CD14-positive monocyte (primary cell): ENCODE results near the gene MDH1. TPM values are rescaled to one million over a fixed set of nuclear protein-coding genes. Genes with fewer than 3 reads are reported as not detected.

Experiments
- DNase-seq, 3 donors: peaks; one replicate each; pipeline ENCODE4 v3.0.0-alpha.2; 2011 to 2022
- H2AFZ ChIP-seq: 2 replicates; pipeline ENCODE4 v1.6.0; 2012; ENCODE audit warnings: mild to moderate bottlenecking, low read depth, low read length, inconsistent platforms; ENCODE audit not compliant: insufficient read depth, poor library complexity, severe bottlenecking
- H3K27ac ChIP-seq, 2 donors: 1 replicate in 1 of 2; 2 replicates in 1 of 2; pipeline ENCODE4 v1.5.1; 2012 to 2013; ENCODE audit warnings: low read length in 2 of 2, control low read depth in 1 of 2, inconsistent platforms in 1 of 2, low read depth in 1 of 2, mild to moderate bottlenecking in 1 of 2
- H3K27me3 ChIP-seq, 2 donors: one replicate each; pipeline versions ENCODE4 v1.6.0 to v1.6.1; 2011 to 2013; ENCODE audit warnings: low read length in 2 of 2; ENCODE audit not compliant: control insufficient read depth in 2 of 2, insufficient read depth in 2 of 2
- H3K36me3 ChIP-seq, 2 donors: replicated peaks in 1 of 2; 1 replicate in 1 of 2; 2 replicates in 1 of 2; pipeline versions ENCODE4 v1.5.1 to v1.6.1; 2012 to 2013; ENCODE audit warnings: low read length in 2 of 2, control low read depth in 1 of 2, inconsistent platforms in 1 of 2, mild to moderate bottlenecking in 1 of 2; ENCODE audit not compliant: insufficient read depth in 2 of 2, control insufficient read depth in 1 of 2
- H3K4me1 ChIP-seq, 2 donors: 1 replicate in 1 of 2; 2 replicates in 1 of 2; pipeline versions ENCODE4 v1.5.1 to v1.6.1; 2012 to 2013; ENCODE audit warnings: low read length in 2 of 2, control low read depth in 1 of 2, inconsistent platforms in 1 of 2, mild to moderate bottlenecking in 1 of 2, moderate library complexity in 1 of 2; ENCODE audit not compliant: insufficient read depth in 2 of 2, control insufficient read depth in 1 of 2
- H3K4me2 ChIP-seq: replicated peaks from 2 replicates; pipeline ENCODE3; 2012; ENCODE audit warnings: low read length, moderate library complexity, mild to moderate bottlenecking; ENCODE audit not compliant: poor library complexity, severe bottlenecking; ENCODE audit errors: extremely low read depth
- H3K4me3 ChIP-seq, 3 experiments: fragments of 200-600 bp in 1 of 3; sonication (generic) in 1 of 3; replicated peaks in 1 of 3; 1 replicate in 2 of 3; 2 replicates in 1 of 3; pipeline ENCODE4 v1.5.1; 2011 to 2013; ENCODE audit warnings: low read length in 3 of 3, mild to moderate bottlenecking in 3 of 3, control low read depth in 2 of 3, low read depth in 2 of 3, inconsistent platforms in 1 of 3, moderate library complexity in 1 of 3
- H3K79me2 ChIP-seq: 2 replicates; pipeline ENCODE4 v1.6.0; 2012; ENCODE audit warnings: mild to moderate bottlenecking, control low read depth, inconsistent platforms, low read length, moderate library complexity; ENCODE audit not compliant: insufficient read depth
- H3K9ac ChIP-seq: 2 replicates; pipeline ENCODE4 v1.6.0; 2017; ENCODE audit warnings: low read length, mild to moderate bottlenecking; ENCODE audit not compliant: insufficient read depth, poor library complexity, severe bottlenecking
- H3K9me3 ChIP-seq, 2 donors: replicated peaks in 1 of 2; 1 replicate in 1 of 2; 2 replicates in 1 of 2; pipeline versions ENCODE4 v1.5.1 to v1.6.1; 2012 to 2013; ENCODE audit warnings: low read length in 2 of 2, control low read depth in 1 of 2; ENCODE audit not compliant: control insufficient read depth in 1 of 2, insufficient read depth in 1 of 2
- H4K20me1 ChIP-seq: 2 replicates; pipeline ENCODE4 v1.6.0; 2012; ENCODE audit warnings: mild to moderate bottlenecking, low read length, control low read depth, moderate library complexity; ENCODE audit not compliant: insufficient read depth
- H3K27ac Mint-ChIP-seq, 7 donors: one replicate each; pipeline ENCODE4 v1.8.0; 2020; ENCODE audit warnings: mild to moderate bottlenecking in 7 of 7, mixed read lengths in 7 of 7, moderate library complexity in 6 of 7, inconsistent platforms in 2 of 7
- H3K27me3 Mint-ChIP-seq, 3 donors: one replicate each; pipeline ENCODE4 v1.8.0; 2021 to 2022; ENCODE audit warnings: low read depth in 3 of 3, mild to moderate bottlenecking in 3 of 3, mixed read lengths in 3 of 3, moderate library complexity in 3 of 3, inconsistent platforms in 1 of 3
- H3K36me3 Mint-ChIP-seq, 2 donors: one replicate each; pipeline ENCODE4 v1.8.0; 2020; ENCODE audit warnings: mixed read lengths in 2 of 2, inconsistent platforms in 1 of 2, mild to moderate bottlenecking in 1 of 2
- H3K4me1 Mint-ChIP-seq: one replicate; pipeline ENCODE4 v1.8.0; 2020; ENCODE audit warnings: mild to moderate bottlenecking, mixed read lengths
- H3K4me3 Mint-ChIP-seq, 2 donors: one replicate each; pipeline ENCODE4 v1.8.0; 2020; ENCODE audit warnings: mild to moderate bottlenecking in 2 of 2, mixed read lengths in 2 of 2, moderate library complexity in 1 of 2
- H3K9me3 Mint-ChIP-seq, 7 donors: one replicate each; pipeline ENCODE4 v1.8.0; 2020 to 2022; ENCODE audit warnings: mixed read lengths in 7 of 7, mild to moderate bottlenecking in 6 of 7, moderate library complexity in 6 of 7, inconsistent platforms in 2 of 7
- CTCF ChIP-seq: fragments of 200-600 bp; IDR thresholded peaks from one replicate; pipeline ENCODE4 v1.8.0; 2022; ENCODE audit warnings: antibody characterized with exemption, mild to moderate bottlenecking
- WGBS: methylation state at CpG from one replicate; pipeline ENCODE4 v1.1.5; 2013; ENCODE audit warnings: missing lambda C conversion rate; ENCODE audit not compliant: insufficient coverage; 5-methylcytosine and 5-hydroxymethylcytosine counted together
- intact Hi-C, 2 donors: fragments of 100-400 bp; cut with micrococcal nuclease; formaldehyde crosslinking; loops; one replicate each; pipeline versions ENCODE4 v1.15.0 to v1.15.1; 2023
- polyA plus RNA-seq, 3 donors: library from polyadenylated mRNA; depleted of rRNA in 1 of 3; unstranded in 2 of 3; stranded (reverse) in 1 of 3; fragments of 300-500 nt in 2 of 3; fragments of >200 nt in 1 of 3; fragmentation: Illumina TruSeq in 2 of 3; gene quantifications; 1 replicate in 2 of 3; 2 replicates in 1 of 3; pipeline ENCODE4 v1.2.3, GENCODE V29; 2012 to 2021

MDH1 gene
- polyA plus RNA-seq, 3 donors: 63.2 to 218 (median 197) TPM

- Mint-ChIP-seq H3K4me1 (peaks cover 2% of the 10 kb centered on the region), H3K27ac (no peak overlapping the region), H3K9me3 (peaks cover 0 to 1% (median 0%) of the 10 kb centered on the region in 7 donors), H3K27me3 (no peaks in the 10 kb centered on the region), H3K4me3 (no peak overlapping the region), H3K36me3 (no peaks in the 10 kb centered on the region)
- H3K4me3 ChIP-seq: no peak overlapping the region
- no peak overlapping the region for H3K9ac ChIP-seq
- no peaks in the 10 kb centered on the region for H3K27me3 ChIP-seq
- intact Hi-C loops: no loop called here
- no CpG with 5 or more reads among the region's 1 CpG for WGBS
- H3K36me3 ChIP-seq: no peaks in the 10 kb centered on the region
- H3K4me2 ChIP-seq: no peak overlapping the region
- H3K79me2 ChIP-seq: no peaks in the 10 kb centered on the region
- H4K20me1 ChIP-seq: no peaks in the 10 kb centered on the region
- no peak for DNase-seq
- no peak overlapping the region for H2AFZ ChIP-seq
- H3K9me3 ChIP-seq: no peaks in the 10 kb centered on the region
- TF ChIP-seq CTCF: peak; percentile 29
- H3K27ac ChIP-seq: no peak overlapping the region
- no peaks in the 10 kb centered on the region for H3K4me1 ChIP-seq
Measured at GRCh38 chr2:63544017-63544627, 44.6 kb upstream of the MDH1 start.

- H3K27me3 Mint-ChIP-seq: no peaks in the 10 kb centered on the region
- Histone ChIP-seq H2AFZ (no peak overlapping the region), H3K79me2 (no peaks in the 10 kb centered on the region), H3K36me3 (no peaks in the 10 kb centered on the region), H3K27me3 (no peaks in the 10 kb centered on the region), H3K4me2 (no peak overlapping the region), H3K4me1 (no peaks in the 10 kb centered on the region), H3K9ac (no peak overlapping the region), H4K20me1 (no peaks in the 10 kb centered on the region), H3K27ac (no peak overlapping the region), H3K4me3 (no peak overlapping the region), H3K9me3 (no peaks in the 10 kb centered on the region)
- peaks cover 0 to 3% (median 0%) of the 10 kb centered on the region in 7 donors for H3K9me3 Mint-ChIP-seq
- H3K27ac Mint-ChIP-seq: no peak overlapping the region
- no peak for TF ChIP-seq CTCF
- 100% methylated on average over 1 of the region's 2 CpGs for WGBS
- peaks cover 2% of the 10 kb centered on the region for H3K4me1 Mint-ChIP-seq
- intact Hi-C loops: no loop called here
- H3K36me3 Mint-ChIP-seq: no peaks in the 10 kb centered on the region
- no peak for DNase-seq
- H3K4me3 Mint-ChIP-seq: no peak overlapping the region
Measured at GRCh38 chr2:63545023-63545422, 43.7 kb upstream of the MDH1 start.
